Activated B cell treated with CpG ODN at 0.5 μM for 24 hours (primary cell): Measurements from ENCODE around the gene PRRC2B. TPM values are rescaled to one million over a fixed set of nuclear protein-coding genes. Genes with fewer than 3 reads are reported as not detected.

Experiments used
- ATAC-seq: fragments of 200-7000 bp; cut with Tn5 transposase; one replicate; pipeline ENCODE4 v1.10.0; 2021; ENCODE audit warnings: low read depth, mild to moderate bottlenecking, moderate library complexity
- CTCF ChIA-PET: fragments of 350-600 bp; sonication (Branson Sonifier 250); formaldehyde crosslinking; loops from one replicate; lab custom pipeline; 2021; ENCODE audit warnings: antibody characterized with exemption; lab: Charles Lee
- POLR2A ChIA-PET: fragments of 350-600 bp; sonication (Branson Sonifier 250); formaldehyde crosslinking; loops from one replicate; lab custom pipeline; 2021; ENCODE audit warnings: antibody characterized with exemption; lab: Charles Lee
- DNase-seq: peaks from one replicate; pipeline ENCODE4 v3.0.0; 2022
- H3K27ac Mint-ChIP-seq: one replicate; pipeline ENCODE4 v1.8.0; 2020; ENCODE audit warnings: mixed read lengths
- H3K27me3 Mint-ChIP-seq: one replicate; pipeline ENCODE4 v1.8.0; 2021; ENCODE audit warnings: mixed read lengths
- H3K36me3 Mint-ChIP-seq: one replicate; pipeline ENCODE4 v1.8.0; 2021; ENCODE audit warnings: low read depth, mixed read lengths
- H3K4me1 Mint-ChIP-seq: one replicate; pipeline ENCODE4 v1.8.0; 2021; ENCODE audit warnings: mixed read lengths
- H3K4me3 Mint-ChIP-seq: one replicate; pipeline ENCODE4 v1.8.0; 2020; ENCODE audit warnings: mild to moderate bottlenecking, mixed read lengths
- H3K9me3 Mint-ChIP-seq: one replicate; pipeline ENCODE4 v1.8.0; 2020; ENCODE audit warnings: mixed read lengths
- intact Hi-C: fragments of 100-400 bp; cut with micrococcal nuclease; formaldehyde crosslinking; loops from one replicate; pipeline ENCODE4 v1.15.1; 2024
- total RNA-seq: library from RNA; stranded (reverse); gene quantifications from 2 replicates; pipeline ENCODE4 v1.2.3, GENCODE V29; 2022
- TF ChIP-seq, protein P1 (sequence below): fragments of 200-600 bp; IDR thresholded peaks from one replicate; pipeline ENCODE4 v1.8.0; 2022; ENCODE audit warnings: antibody characterized with exemption, mild to moderate bottlenecking

Gene PRRC2B
- total RNA-seq, 1 donor from 2014 or later = 206 TPM

DNA sequence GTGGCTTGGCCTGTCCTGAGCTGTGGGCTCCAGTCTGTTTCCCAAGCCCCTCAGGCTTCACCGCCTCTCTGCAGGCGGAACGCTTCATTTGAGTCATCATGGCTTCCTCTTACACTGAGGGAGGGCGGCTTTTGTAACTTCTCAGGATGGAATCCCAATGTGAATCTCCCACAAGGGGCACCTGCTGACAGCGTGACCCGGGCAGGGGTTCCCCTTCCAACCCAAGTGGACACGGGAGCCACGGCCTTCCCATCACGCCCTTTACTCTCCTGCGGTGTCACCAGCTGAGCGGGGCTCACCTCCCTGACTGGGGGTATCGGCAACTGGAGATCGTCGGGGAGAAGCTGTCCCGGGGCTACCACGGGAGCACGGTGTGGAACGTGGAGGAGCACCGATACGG lies 124.7 kb downstream of the PRRC2B start:
- TF ChIP-seq, protein P1, sequence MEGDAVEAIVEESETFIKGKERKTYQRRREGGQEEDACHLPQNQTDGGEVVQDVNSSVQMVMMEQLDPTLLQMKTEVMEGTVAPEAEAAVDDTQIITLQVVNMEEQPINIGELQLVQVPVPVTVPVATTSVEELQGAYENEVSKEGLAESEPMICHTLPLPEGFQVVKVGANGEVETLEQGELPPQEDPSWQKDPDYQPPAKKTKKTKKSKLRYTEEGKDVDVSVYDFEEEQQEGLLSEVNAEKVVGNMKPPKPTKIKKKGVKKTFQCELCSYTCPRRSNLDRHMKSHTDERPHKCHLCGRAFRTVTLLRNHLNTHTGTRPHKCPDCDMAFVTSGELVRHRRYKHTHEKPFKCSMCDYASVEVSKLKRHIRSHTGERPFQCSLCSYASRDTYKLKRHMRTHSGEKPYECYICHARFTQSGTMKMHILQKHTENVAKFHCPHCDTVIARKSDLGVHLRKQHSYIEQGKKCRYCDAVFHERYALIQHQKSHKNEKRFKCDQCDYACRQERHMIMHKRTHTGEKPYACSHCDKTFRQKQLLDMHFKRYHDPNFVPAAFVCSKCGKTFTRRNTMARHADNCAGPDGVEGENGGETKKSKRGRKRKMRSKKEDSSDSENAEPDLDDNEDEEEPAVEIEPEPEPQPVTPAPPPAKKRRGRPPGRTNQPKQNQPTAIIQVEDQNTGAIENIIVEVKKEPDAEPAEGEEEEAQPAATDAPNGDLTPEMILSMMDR = no peak
- ChIA-PET CTCF (no interaction called here), POLR2A (no interaction called here)
- Mint-ChIP-seq H3K4me1 (peaks cover 5% of the 10 kb centered on the region), H3K36me3 (peaks cover 61% of the 10 kb centered on the region), H3K9me3 (no peaks in the 10 kb centered on the region), H3K27me3 (no peaks in the 10 kb centered on the region), H3K27ac (no peak overlapping the region), H3K4me3 (no peak overlapping the region)
- ATAC-seq = no peak
- intact Hi-C loops = no loop called here
- DNase-seq = no peak

DNA sequence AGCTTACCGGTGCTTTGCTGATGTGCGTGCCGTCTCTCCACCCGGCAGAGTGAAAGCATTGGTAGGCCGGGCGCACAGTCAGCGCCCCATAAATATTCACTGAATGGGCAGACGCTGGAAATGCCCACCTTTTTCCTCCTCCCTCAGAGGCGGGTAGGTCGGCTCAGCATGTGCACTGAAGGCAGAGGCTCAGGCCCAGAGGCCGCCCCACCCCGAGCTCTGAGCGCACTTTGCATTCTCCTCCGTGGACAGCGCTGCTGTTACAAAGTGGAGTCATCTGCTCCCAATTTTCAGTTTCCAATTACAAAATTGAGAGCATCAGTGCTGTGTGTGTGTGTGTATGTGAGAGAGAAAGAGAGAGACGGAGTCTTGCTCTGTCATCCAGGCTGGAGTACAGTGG lies 126.6 kb downstream of the PRRC2B start:
- intact Hi-C loops = no loop called here
- H3K4me1 Mint-ChIP-seq = no peaks in the 10 kb centered on the region
- no peaks in the 10 kb centered on the region for H3K27me3 Mint-ChIP-seq
- ChIA-PET POLR2A (no interaction called here), CTCF (no interaction called here)
- no peak overlapping the region for H3K4me3 Mint-ChIP-seq
- TF ChIP-seq, protein P1 = no peak
- peaks cover 72% of the 10 kb centered on the region for H3K36me3 Mint-ChIP-seq
- no peaks in the 10 kb centered on the region for H3K9me3 Mint-ChIP-seq
- DNase-seq (no peak), ATAC-seq (no peak)
- H3K27ac Mint-ChIP-seq = no peak overlapping the region

DNA sequence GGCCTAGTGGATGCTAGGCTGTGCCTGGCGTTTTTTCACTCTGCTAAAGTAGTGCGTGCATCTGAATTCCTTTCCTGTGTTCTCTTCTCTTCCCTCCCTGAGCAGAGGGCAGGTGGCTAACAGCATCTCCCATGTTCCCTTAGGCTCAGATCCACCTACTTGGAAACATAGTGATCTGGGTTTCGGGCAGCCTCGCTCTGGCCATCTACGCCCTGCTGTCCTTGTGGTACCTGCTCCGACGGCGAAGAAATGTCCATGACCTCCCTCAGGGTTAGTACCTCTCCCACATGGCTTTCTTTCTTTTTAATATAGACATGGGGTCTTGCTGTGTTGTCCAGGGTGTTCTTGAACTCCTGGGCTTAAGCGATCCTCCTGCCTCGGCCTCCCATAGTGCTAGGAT lies 127.3 kb downstream of the PRRC2B start:
- peaks cover 79% of the 10 kb centered on the region for H3K36me3 Mint-ChIP-seq
- H3K27me3 Mint-ChIP-seq = no peaks in the 10 kb centered on the region
- TF ChIP-seq, protein P1 = no peak
- H3K4me1 Mint-ChIP-seq = no peaks in the 10 kb centered on the region
- DNase-seq (no peak), ATAC-seq (no peak)
- intact Hi-C loops = no loop called here
- H3K4me3 Mint-ChIP-seq = no peak overlapping the region
- H3K9me3 Mint-ChIP-seq = no peaks in the 10 kb centered on the region
- ChIA-PET CTCF (no interaction called here), POLR2A (no interaction called here)
- H3K27ac Mint-ChIP-seq = no peak overlapping the region

DNA sequence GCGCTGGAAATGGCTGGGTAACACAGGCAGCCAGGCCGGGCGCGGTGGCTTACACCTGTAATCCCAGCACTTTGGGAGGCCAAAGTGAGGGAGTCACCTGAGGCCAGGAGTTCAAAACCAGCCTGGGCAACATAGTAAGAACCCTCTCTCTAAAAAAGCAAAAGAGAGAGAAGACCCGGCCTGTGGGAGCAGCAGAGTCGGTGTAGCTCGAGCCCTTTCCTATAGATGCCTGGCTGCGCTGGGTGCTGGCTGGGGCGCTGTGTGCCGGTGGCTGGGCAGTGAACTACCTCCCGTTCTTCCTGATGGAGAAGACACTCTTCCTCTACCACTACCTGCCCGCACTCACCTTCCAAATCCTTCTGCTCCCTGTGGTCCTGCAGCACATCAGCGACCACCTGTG lies 127.9 kb downstream of the PRRC2B start:
- intact Hi-C loops = no loop called here
- Mint-ChIP-seq H3K4me1 (no peaks in the 10 kb centered on the region), H3K36me3 (peaks cover 85% of the 10 kb centered on the region), H3K27me3 (no peaks in the 10 kb centered on the region), H3K27ac (no peak overlapping the region), H3K4me3 (no peak overlapping the region), H3K9me3 (no peaks in the 10 kb centered on the region)
- ATAC-seq (no peak), DNase-seq (no peak)
- TF ChIP-seq, protein P1 = no peak
- POLR2A ChIA-PET = no interaction called here
- CTCF ChIA-PET = no interaction called here

DNA sequence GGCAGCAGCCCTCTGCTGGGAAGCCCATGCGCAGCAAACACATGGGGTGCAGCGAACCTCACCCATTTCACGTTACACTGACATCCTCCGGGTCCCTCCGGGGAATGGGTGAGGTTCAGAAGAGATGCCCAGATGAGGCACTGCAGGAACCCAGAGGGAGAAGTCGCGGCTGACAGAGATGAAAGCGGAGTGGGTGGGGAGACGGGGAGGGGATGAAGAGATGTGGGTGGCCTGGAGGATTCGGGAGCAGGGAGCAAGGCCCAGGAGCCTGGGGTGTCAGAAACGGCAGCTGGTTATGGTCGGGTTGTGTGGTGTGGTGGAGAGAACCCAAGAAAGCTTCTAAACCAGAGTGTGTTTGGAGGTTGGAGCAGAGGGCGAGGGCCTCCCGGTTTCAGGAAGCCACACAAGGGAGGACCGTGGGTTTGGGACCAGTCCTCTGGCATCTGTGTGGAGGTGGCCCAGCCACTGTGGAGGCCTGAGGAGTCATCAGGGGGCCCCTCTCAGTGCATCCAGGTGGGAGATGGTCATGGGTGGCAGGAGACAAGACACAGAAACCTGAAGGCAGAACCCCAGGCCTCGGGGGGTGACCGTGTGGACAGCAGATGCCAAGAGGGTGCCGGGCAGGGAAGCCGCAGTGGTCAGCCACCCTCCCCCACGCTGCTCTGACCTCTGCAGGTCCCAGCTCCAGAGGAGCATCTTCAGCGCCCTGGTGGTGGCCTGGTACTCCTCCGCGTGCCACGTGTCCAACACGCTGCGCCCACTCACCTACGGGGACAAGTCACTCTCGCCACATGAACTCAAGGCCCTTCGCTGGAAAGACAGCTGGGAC lies 128.6 kb downstream of the PRRC2B start:
- H3K4me3 Mint-ChIP-seq = no peak overlapping the region
- H3K36me3 Mint-ChIP-seq = peaks cover 88% of the 10 kb centered on the region
- ATAC-seq (no peak), DNase-seq (no peak)
- H3K9me3 Mint-ChIP-seq = no peaks in the 10 kb centered on the region
- H3K4me1 Mint-ChIP-seq = no peaks in the 10 kb centered on the region
- H3K27ac Mint-ChIP-seq = no peak overlapping the region
- TF ChIP-seq, protein P1 = no peak
- POLR2A ChIA-PET = interaction anchor here (0.6 kb wide), 1 partner anchor 396 kb away, joined by 4 read pairs; no protein-coding TSS in a partner anchor
- intact Hi-C loops = no loop called here
- CTCF ChIA-PET = no interaction called here
- H3K27me3 Mint-ChIP-seq = no peaks in the 10 kb centered on the region
